Activated CD4-positive, alpha-beta T cell treated with anti-CD3 and anti-CD28 coated beads for 36 hours (primary cell): Measurements from ENCODE around the gene COX5B. TPM values are rescaled to one million over a fixed set of nuclear protein-coding genes. Genes with fewer than 3 reads are reported as not detected.
"Not testable (repeated sequence)": the region's sequence is repeated elsewhere in the genome, so short reads cannot be mapped to it uniquely, and the experiment has no call there.

Experiments
- ATAC-seq: fragments of 200-7000 bp; cut with Tn5 transposase; one replicate; pipeline ENCODE4 v1.10.0; 2021; ENCODE audit warnings: mild to moderate bottlenecking, moderate library complexity
- CTCF ChIA-PET: fragments of 350-600 bp; sonication (Branson Sonifier 250); formaldehyde crosslinking; loops from one replicate; lab custom pipeline; 2021; ENCODE audit warnings: antibody characterized with exemption; lab: Charles Lee
- POLR2A ChIA-PET: fragments of 350-600 bp; sonication (Branson Sonifier 250); formaldehyde crosslinking; loops from one replicate; lab custom pipeline; 2021; ENCODE audit warnings: antibody characterized with exemption, inconsistent platforms; lab: Charles Lee
- DNase-seq: peaks from one replicate; pipeline ENCODE4 v3.0.0-alpha.2; 2020
- H3K27ac Mint-ChIP-seq: one replicate; pipeline ENCODE4 v1.8.0; 2021; ENCODE audit warnings: mixed read lengths
- H3K27me3 Mint-ChIP-seq: one replicate; pipeline ENCODE4 v1.8.0; 2021; ENCODE audit warnings: mixed read lengths
- H3K36me3 Mint-ChIP-seq: one replicate; pipeline ENCODE4 v1.8.0; 2021; ENCODE audit warnings: low read depth, mixed read lengths
- H3K4me1 Mint-ChIP-seq: one replicate; pipeline ENCODE4 v1.8.0; 2021; ENCODE audit warnings: mixed read lengths
- H3K4me3 Mint-ChIP-seq: one replicate; pipeline ENCODE4 v1.8.0; 2021; ENCODE audit warnings: mild to moderate bottlenecking, moderate library complexity, mixed read lengths
- H3K9me3 Mint-ChIP-seq: one replicate; pipeline ENCODE4 v1.8.0; 2021; ENCODE audit warnings: low read depth, mixed read lengths
- intact Hi-C, 2 experiments: fragments of 100-400 bp; cut with DNase I in 1 of 2; cut with micrococcal nuclease in 1 of 2; formaldehyde crosslinking; loops; one replicate each; pipeline versions ENCODE4 v1.14.2 to v1.15.1; 2022 to 2024; cut with DNase I, micrococcal nuclease
- total RNA-seq, 2 experiments: library from RNA; stranded (reverse); gene quantifications; one replicate each; pipeline ENCODE4 v1.2.3, GENCODE V29; 2021

Gene COX5B
- total RNA-seq, 2 experiments from 2014 or later, result 189 to 220 TPM

DNA sequence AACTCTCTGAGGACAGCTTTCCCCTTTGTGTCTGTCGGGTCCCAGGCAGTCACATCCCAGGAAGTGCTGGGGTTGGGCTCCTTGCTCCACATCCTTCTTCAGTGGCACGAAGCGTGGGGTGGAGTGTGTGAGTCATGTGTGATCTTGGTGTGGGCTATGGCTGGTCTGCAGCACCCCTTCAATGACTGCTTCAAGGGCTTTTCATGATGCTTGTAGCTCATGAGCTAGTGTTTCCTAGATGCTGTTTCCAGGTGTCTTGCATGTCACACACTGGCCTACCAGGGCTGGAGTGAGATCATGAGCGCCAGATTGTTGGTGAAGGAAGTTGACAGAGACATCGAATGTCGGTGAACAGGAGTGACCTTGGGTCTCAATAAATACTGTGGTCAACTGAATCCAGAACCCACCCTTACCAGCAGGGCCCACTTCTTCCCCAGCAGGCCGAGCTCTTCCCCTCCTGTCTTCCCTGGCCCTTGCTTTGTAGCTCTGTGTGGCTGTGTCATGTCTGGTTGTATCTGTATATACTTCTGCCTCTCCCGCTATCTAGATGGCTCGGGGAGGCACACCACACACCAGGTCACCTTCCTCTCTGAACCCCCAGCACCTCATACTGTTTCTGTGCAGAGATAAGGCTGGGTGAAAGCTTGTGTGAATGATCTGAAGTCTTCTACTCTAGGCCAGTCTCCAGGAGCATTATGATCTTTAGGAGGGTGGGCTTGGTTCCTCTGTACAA lies 27.5 kb downstream of the COX5B start:
- CTCF ChIA-PET, result interaction anchor here (0.7 to 1.6 kb wide), 7 partner anchors 8 to 83 kb away, joined by 3 to 9 read pairs (median 4); no protein-coding TSS in a partner anchor
- ATAC-seq, result peak; percentile 75
- Mint-ChIP-seq H3K36me3 (no peaks in the 10 kb centered on the region), H3K4me3 (peak overlapping the region; percentile 6), H3K9me3 (no peaks in the 10 kb centered on the region), H3K27ac (peak overlapping the region; percentile 84), H3K27me3 (no peaks in the 10 kb centered on the region), H3K4me1 (peaks cover 35% of the 10 kb centered on the region)
- DNase-seq, result peak; percentile 69
- intact Hi-C loops, result loop anchor here in 1 of 2 experiments (1.0 kb wide), 2 partner anchors 9 to 15 kb away; partner anchors contain the start of gene ACTR1B
- POLR2A ChIA-PET, result interaction anchor here (1.2 to 2.0 kb wide), 4 partner anchors 9 to 83 kb away, joined by 3 to 15 read pairs (median 6); partner anchors contain the start of gene ACTR1B

DNA sequence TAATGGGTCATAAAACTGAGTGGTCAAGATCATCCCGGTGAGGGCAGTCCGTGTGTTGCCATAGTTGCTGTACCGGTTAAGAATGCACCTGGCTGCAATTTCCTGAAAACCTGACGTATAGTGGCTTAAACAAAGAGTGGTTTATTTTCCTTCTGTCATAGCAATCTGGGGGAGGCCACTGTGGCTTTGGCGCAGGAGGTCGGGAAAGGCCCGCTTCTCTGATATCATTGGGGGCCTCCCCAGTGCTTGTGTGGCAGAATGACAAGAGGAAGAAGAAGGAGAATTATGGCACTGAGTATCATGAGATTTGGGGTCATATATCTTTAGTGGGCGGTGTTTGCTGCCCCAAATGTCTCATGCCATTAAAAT lies 28.0 kb downstream of the COX5B start:
- Mint-ChIP-seq H3K27me3 (no peaks in the 10 kb centered on the region), H3K4me1 (peaks cover 36% of the 10 kb centered on the region), H3K9me3 (no peaks in the 10 kb centered on the region), H3K27ac (peak overlapping the region; percentile 84), H3K36me3 (no peaks in the 10 kb centered on the region), H3K4me3 (no peak overlapping the region)
- POLR2A ChIA-PET, result interaction anchor here (1.4 to 2.0 kb wide), 3 partner anchors 9 to 14 kb away, joined by 5 to 15 read pairs (median 8); partner anchors contain the start of gene ACTR1B
- CTCF ChIA-PET, result interaction anchor here (1.4 to 1.6 kb wide), 5 partner anchors 9 to 83 kb away, joined by 3 to 9 read pairs (median 5); no protein-coding TSS in a partner anchor
- DNase-seq, result peak; percentile 78
- peak; percentile 70 for ATAC-seq
- intact Hi-C loops, result loop anchor here in 1 of 2 experiments (1.0 kb wide), 2 partner anchors 10 to 14 kb away; partner anchors contain the start of gene ACTR1B

DNA sequence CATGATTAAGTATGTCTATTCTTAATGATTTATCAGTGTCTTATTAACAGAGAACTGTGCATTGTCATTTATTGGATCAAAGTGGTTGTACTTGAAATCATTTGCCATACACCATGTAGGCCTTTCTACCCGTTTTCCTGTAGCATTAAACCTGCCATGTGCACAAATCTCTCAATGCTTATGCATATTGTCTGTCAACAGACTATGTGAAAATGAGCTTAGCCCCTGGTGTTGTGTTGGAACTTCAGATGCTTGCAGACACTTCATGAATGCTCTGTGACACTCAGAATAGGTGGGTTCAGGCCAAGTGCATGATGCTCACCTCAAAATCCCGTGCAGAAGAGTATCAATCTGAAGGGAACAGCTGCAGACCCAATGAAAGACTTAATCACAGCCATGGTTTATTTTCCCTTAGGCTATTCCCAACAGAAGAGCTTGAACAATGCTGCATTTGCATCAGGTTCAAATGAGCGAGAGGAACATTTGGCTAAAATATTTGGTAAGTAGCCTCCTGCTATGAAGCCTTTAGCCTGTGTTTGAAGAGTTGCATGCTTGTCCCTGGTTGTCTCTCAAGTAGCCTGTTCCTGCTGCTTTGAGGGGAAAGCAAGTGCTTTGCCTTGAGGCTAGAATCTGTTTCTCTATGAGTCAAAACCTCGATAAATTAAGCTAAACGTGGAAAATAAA lies 29.7 kb downstream of the COX5B start:
- no peak overlapping the region for H3K27ac Mint-ChIP-seq
- intact Hi-C loops, result no loop called here

DNA sequence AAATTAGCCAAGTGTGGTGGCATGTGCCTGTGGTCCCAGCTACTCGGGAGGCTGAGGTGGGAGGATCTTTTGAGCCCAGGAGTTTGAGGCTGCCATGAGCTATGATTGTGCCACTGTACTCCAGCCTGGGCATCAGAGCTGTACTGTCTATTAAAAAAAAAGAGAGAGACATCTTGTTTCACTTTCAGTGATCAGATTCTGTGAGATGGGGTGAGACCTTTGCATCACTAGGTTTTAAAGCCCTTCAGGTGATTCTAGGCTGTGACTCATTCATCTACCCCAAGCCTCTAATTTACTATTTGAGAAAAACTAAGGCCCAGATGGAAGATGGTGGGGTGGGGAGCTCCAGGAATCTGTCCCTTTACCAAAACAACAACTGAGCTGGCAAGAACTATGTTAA lies 30.8 kb downstream of the COX5B start:
- Mint-ChIP-seq H3K4me1 (peaks cover 36% of the 10 kb centered on the region), H3K9me3 (no peaks in the 10 kb centered on the region), H3K27me3 (no peaks in the 10 kb centered on the region), H3K27ac (no peak overlapping the region), H3K4me3 (no peak overlapping the region), H3K36me3 (no peaks in the 10 kb centered on the region)
- ATAC-seq (peak; percentile 64), DNase-seq (no peak)
- ChIA-PET CTCF (interaction anchor here (0.9 to 1.6 kb wide), 6 partner anchors 12 to 34 kb away, joined by 3 to 7 read pairs (median 4); partner anchors contain the start of genes ACTR1B and COX5B), POLR2A (no interaction called here)
- intact Hi-C loops, result no loop called here

More for the DNA sequence above, 29.7 kb downstream of the COX5B start:
- no peak for DNase-seq
- no peak for ATAC-seq
- H3K4me3 Mint-ChIP-seq, result no peak overlapping the region
- H3K36me3 Mint-ChIP-seq, result no peaks in the 10 kb centered on the region
- H3K4me1 Mint-ChIP-seq, result peaks cover 36% of the 10 kb centered on the region
- CTCF ChIA-PET, result interaction anchor here (0.6 to 1.6 kb wide), 5 partner anchors 9 to 510 kb away, joined by 3 to 7 read pairs (median 4); no protein-coding TSS in a partner anchor
- H3K27me3 Mint-ChIP-seq, result no peaks in the 10 kb centered on the region
- POLR2A ChIA-PET, result interaction anchor here (1.1 kb wide), 1 partner anchor 13 kb away, joined by 3 read pairs; no protein-coding TSS in a partner anchor
- no peaks in the 10 kb centered on the region for H3K9me3 Mint-ChIP-seq

DNA sequence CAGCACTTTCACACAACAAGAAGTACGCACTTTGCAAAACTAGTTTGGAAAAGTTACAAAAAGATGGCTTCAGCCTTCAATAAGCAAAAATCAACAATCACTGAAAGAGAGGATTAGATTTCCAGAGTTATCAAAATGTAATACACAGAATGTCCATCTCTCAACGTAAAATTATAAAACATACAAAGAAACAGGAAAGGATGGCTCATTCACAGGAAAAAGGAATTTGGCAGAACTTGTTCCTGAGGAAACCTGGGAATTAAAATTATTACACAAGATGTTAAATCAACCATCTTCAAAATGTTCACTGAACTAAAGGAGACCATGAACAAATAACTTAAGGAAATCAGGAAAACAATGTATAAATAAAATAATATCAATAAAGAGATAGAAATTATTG lies 31.6 kb downstream of the COX5B start:
- CTCF ChIA-PET, result interaction anchor here (0.9 to 1.4 kb wide), 3 partner anchors 13 to 32 kb away, joined by 3 to 5 read pairs (median 4); partner anchors contain the start of genes ACTR1B and COX5B
- intact Hi-C loops, result no loop called here
- DNase-seq (no peak), ATAC-seq (no peak)
- H3K4me3 Mint-ChIP-seq, result no peak overlapping the region
- no peaks in the 10 kb centered on the region for H3K27me3 Mint-ChIP-seq
- POLR2A ChIA-PET, result no interaction called here
- peaks cover 36% of the 10 kb centered on the region for H3K4me1 Mint-ChIP-seq
- H3K36me3 Mint-ChIP-seq, result no peaks in the 10 kb centered on the region
- no peak overlapping the region for H3K27ac Mint-ChIP-seq
- no peaks in the 10 kb centered on the region for H3K9me3 Mint-ChIP-seq

DNA sequence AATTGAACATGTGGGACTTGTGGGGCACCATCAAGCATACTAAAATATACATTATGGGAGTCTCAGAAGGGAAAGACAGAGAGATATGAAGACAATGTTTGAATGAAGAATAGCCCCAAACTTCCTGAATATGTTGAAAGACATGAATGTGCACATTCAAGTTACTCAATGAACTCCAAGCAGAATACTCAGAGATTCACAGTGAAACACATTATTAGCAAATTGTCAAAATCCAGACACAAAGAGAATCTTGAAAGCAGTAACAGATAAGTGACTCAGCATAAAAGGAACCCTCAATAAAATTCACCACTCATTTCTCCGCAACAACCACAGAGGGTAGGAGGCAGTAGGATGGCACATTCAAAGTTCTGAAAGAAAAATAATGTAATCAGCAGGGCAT lies 32.4 kb downstream of the COX5B start:
- Mint-ChIP-seq H3K9me3 (no peaks in the 10 kb centered on the region), H3K27me3 (no peaks in the 10 kb centered on the region), H3K4me1 (peaks cover 30% of the 10 kb centered on the region), H3K36me3 (no peaks in the 10 kb centered on the region), H3K27ac (no peak overlapping the region), H3K4me3 (no peak overlapping the region)
- CTCF ChIA-PET, result interaction anchor here (0.8 to 1.6 kb wide), 3 partner anchors 9 to 19 kb away, joined by 5 to 8 read pairs (median 6); partner anchors contain the start of gene C2orf92
- DNase-seq (no peak), ATAC-seq (no peak)
- POLR2A ChIA-PET, result no interaction called here
- intact Hi-C loops, result no loop called here

DNA sequence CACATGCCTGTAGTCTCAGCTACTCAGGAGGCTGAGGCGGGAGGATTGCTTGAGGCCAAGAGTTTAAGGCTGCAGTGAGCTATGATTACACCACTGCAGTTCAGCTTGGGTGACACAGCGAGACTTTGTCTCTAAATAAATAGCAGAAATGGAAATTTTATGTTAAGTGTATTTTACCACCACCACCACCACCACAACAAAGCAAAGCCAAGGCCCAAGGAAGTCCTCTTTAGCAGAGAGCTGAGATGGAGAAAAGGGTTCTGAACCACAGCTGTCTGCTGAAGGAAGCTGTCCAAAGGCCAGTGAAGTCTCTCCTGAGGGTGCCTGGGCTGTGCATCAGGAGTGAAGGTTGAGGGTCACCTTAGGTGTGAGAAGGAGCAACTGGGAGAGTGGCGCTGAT lies 41.4 kb downstream of the COX5B start:
- ATAC-seq, H3K4me3 Mint-ChIP-seq, H3K27ac Mint-ChIP-seq, H3K27me3 Mint-ChIP-seq, H3K36me3 Mint-ChIP-seq, intact Hi-C loops, H3K9me3 Mint-ChIP-seq, POLR2A ChIA-PET: not testable (repeated sequence)
- peak; percentile 23 for DNase-seq
- peaks cover 10% of the 10 kb centered on the region for H3K4me1 Mint-ChIP-seq
- CTCF ChIA-PET, result interaction anchor here (1.4 to 2.9 kb wide), 2 partner anchors 11 to 22 kb away, joined by 6 to 15 read pairs; no protein-coding TSS in a partner anchor

DNA sequence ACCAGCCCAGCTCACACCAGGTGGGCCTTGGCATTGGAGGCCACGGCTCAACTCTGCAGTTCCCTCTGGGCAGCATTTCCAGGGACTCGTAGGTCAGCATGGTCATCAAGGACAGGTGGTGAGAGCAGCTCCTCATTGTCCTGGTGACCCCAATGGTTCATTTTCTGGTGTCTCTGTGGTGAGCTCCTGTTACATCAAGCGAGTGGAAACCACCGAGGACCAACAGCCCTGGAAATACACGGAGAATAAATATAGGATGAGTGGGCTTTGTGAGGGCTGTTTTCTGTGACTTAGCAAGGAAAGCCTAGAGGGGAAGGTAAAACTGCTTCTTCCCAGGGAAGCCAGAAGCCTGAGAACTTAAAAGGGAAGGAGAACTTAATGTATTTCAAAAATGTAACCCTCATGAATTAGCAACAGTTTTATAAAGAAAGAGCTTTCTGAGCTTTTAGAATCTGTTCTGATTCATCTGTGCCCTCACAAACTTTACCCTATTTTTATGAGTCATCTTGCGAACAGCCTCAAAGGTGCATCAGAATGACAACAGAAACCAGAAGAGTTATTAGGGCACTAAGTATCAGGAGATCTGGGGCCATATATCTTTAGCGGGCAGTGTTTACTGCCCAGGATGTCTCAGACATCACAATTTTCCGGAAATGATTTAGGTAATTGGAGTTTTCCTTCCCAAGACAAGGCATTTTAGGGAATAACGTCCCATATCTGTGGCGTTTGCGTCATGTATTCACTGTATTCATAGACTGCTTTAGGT lies 42.4 kb downstream of the COX5B start:
- Mint-ChIP-seq H3K27me3 (no peaks in the 10 kb centered on the region), H3K36me3 (no peaks in the 10 kb centered on the region), H3K4me3 (no peak overlapping the region), H3K4me1 (peaks cover 10% of the 10 kb centered on the region), H3K9me3 (no peaks in the 10 kb centered on the region), H3K27ac (peak overlapping the region; percentile 73)
- POLR2A ChIA-PET, result interaction anchor here (0.6 to 1.0 kb wide), 2 partner anchors 15 to 1051 kb away, joined by 5 read pairs; no protein-coding TSS in a partner anchor
- CTCF ChIA-PET, result interaction anchor here (0.7 to 2.9 kb wide), 6 partner anchors 10 to 98 kb away, joined by 4 to 15 read pairs (median 6); no protein-coding TSS in a partner anchor
- DNase-seq (no peak), ATAC-seq (peak; percentile 96)
- intact Hi-C loops, result loop anchor here in 1 of 2 experiments (1.0 to 2.0 kb wide), 4 partner anchors 9 to 43 kb away; partner anchors contain the start of gene ACTR1B

DNA sequence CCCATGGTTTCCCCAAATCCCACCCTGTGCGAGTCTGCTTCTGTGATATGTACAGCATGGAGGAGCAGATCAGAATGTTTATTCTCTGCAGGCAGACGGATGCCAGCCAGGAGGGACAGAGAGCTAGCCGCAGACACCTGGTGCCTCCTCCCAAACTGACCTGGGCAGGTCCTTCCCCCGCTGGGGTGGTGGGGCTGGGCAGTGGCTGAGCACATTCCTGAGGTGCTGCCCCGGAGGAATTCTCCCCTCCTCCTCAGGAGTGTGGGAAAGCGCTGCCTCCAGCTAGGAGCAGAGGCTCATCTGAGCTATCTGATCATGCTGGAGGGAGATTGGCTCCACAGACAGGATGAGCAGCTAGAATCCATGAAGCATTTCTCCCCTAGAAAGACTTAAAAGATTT lies 45.3 kb downstream of the COX5B start:
- ATAC-seq (no peak), DNase-seq (no peak)
- peaks cover 13% of the 10 kb centered on the region for H3K4me1 Mint-ChIP-seq
- no peak overlapping the region for H3K27ac Mint-ChIP-seq
- no peaks in the 10 kb centered on the region for H3K27me3 Mint-ChIP-seq
- no peaks in the 10 kb centered on the region for H3K36me3 Mint-ChIP-seq
- ChIA-PET POLR2A (interaction anchor here (0.8 kb wide), 1 partner anchor 45 kb away, joined by 5 read pairs; the partner anchor contains the start of gene COX5B), CTCF (interaction anchor here (0.7 to 2.9 kb wide), 5 partner anchors 9 to 101 kb away, joined by 4 to 8 read pairs (median 5); partner anchors contain the start of gene ACTR1B)
- H3K4me3 Mint-ChIP-seq, result no peak overlapping the region
- H3K9me3 Mint-ChIP-seq, result no peaks in the 10 kb centered on the region
- intact Hi-C loops, result loop anchor here in 1 of 2 experiments (5.0 to 10.0 kb wide), 2 partner anchors 44 to 1626 kb away; partner anchors contain the start of gene COX5B

DNA sequence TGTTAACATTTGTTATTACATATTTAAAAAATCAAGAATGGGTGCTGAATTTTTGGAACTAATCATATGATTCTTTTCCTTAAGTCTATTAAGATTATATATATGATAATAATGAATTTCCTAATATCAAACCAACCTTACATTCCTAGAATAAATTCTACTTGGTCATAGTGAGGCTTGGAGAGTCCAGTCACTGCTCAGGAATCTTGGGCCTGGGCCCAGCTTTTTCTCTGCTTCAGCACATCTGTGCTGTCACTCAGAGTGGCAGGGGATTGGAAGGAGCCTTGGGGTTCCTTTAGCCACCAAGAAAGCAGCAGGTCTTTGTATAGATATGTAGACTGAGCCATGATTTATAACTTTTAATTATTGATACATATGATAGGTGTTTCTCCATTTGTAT lies 47.6 kb downstream of the COX5B start:
- no peak for ATAC-seq
- intact Hi-C loops, result loop anchor here in 1 of 2 experiments (5.0 to 10.0 kb wide), 2 partner anchors 46 to 1629 kb away; partner anchors contain the start of gene COX5B
- ChIA-PET POLR2A (no interaction called here), CTCF (no interaction called here)
- no peaks in the 10 kb centered on the region for H3K27me3 Mint-ChIP-seq
- H3K36me3 Mint-ChIP-seq, result no peaks in the 10 kb centered on the region
- no peaks in the 10 kb centered on the region for H3K9me3 Mint-ChIP-seq
- no peak overlapping the region for H3K27ac Mint-ChIP-seq
- DNase-seq, result no peak
- H3K4me1 Mint-ChIP-seq, result peaks cover 11% of the 10 kb centered on the region
- H3K4me3 Mint-ChIP-seq, result no peak overlapping the region
